NCI-H128 (cell line): Measurements from ENCODE around the gene FUT9.

Source experiments
- DNase-seq: peaks from one replicate; lab custom pipeline; 2025; ENCODE audit not compliant: unreplicated experiment; lab: John Stamatoyannopoulos, UW

Gene FUT9

GRCh38 chr6:96066376-96066775 is 50.6 kb downstream of the FUT9 start:
- no peak for DNase-seq

- no peak for DNase-seq
Measured at GRCh38 chr6:96073555-96073954, 57.8 kb downstream of the FUT9 start.

- no peak for DNase-seq
Measured at GRCh38 chr6:96074006-96074405, 58.2 kb downstream of the FUT9 start.

- DNase-seq: no peak
Measured at GRCh38 chr6:96075826-96076225, 60.1 kb downstream of the FUT9 start.

- no peak for DNase-seq
Measured at GRCh38 chr6:96086745-96087144, 71.0 kb downstream of the FUT9 start.

- DNase-seq: no peak
Measured at GRCh38 chr6:96089173-96089572, 73.4 kb downstream of the FUT9 start.

GRCh38 chr6:96094077-96094476 is 78.3 kb downstream of the FUT9 start:
- DNase-seq: no peak

- DNase-seq: no peak
Measured at GRCh38 chr6:96099069-96099468, 83.3 kb downstream of the FUT9 start.

- no peak for DNase-seq
Measured at GRCh38 chr6:96101564-96101963, 85.8 kb downstream of the FUT9 start.

- no peak for DNase-seq
Measured at GRCh38 chr6:96104910-96105309, 89.1 kb downstream of the FUT9 start.

- DNase-seq: no peak
Measured at GRCh38 chr6:96110878-96111277, 95.1 kb downstream of the FUT9 start.

GRCh38 chr6:96116674-96117073 is 100.9 kb downstream of the FUT9 start:
- no peak for DNase-seq

- DNase-seq: no peak
Measured at GRCh38 chr6:96124778-96125177, 109.0 kb downstream of the FUT9 start.

- no peak for DNase-seq
Measured at GRCh38 chr6:96138406-96138805, 122.6 kb downstream of the FUT9 start.

GRCh38 chr6:96142142-96142541 is 126.4 kb downstream of the FUT9 start:
- no peak for DNase-seq

GRCh38 chr6:96150431-96150830 is 134.7 kb downstream of the FUT9 start:
- DNase-seq: no peak

- no peak for DNase-seq
Measured at GRCh38 chr6:96151707-96152106, 135.9 kb downstream of the FUT9 start.

- DNase-seq: no peak
Measured at GRCh38 chr6:96152114-96152708, 136.4 kb downstream of the FUT9 start.

GRCh38 chr6:96153775-96154174 is 138.0 kb downstream of the FUT9 start:
- DNase-seq: no peak

GRCh38 chr6:96156425-96156824 is 140.7 kb downstream of the FUT9 start:
- no peak for DNase-seq

- DNase-seq: no peak
Measured at GRCh38 chr6:96157018-96157565, 141.3 kb downstream of the FUT9 start.

GRCh38 chr6:96162711-96163120 is 146.9 kb downstream of the FUT9 start:
- DNase-seq: no peak

- no peak for DNase-seq
Measured at GRCh38 chr6:96164802-96165201, 149.0 kb downstream of the FUT9 start.
